ENCODE measurements around the gene LMBRD1. TPM values are rescaled to one million over a fixed set of nuclear protein-coding genes. Genes with fewer than 3 reads are reported as not detected.
"Not testable (repeated sequence)": the region's sequence is repeated elsewhere in the genome, so short reads cannot be mapped to it uniquely, and the experiment has no call there.

Gene LMBRD1
- total RNA-seq, 1 donor from 2014 or later = 11.9 TPM

DNA sequence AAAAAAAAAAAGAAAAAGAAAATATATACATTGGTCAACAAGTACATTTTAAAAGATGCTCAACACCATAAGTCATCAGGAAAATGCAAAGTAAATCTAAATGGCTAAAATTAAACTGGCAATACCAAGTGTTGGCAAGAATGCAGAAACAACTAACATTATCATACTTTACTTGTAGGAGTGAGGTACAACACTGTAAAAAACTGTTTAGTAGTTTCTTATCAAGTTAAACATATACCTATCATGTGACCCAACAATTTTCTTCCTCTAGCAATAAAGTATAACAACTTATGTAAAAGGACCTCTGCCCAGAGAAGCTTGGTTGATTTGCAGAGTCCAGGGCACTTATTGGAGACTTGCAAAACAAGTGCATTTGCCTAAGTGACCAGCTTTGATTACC, 40.4 kb downstream of the LMBRD1 start:
- DNase-seq (ENCODE audit: low read depth, low spot score) = no peak

DNA sequence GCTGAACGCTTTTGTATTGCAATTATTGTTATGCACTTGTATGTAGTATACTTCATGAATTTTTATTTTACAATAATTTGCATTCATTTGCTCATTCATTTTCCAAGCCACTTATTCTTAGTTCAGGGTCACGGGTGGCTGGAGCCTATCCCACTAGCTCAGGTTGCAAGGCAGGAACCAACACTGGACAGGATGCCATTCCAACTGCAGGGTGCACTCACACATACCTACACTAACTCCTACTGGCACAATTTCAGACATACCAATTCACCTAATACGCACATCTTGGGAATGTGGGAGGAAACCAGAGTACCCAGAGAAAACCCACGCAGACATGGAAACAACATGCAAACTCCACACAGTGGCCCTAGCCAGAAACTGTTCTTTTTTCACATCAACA, 61.8 kb downstream of the LMBRD1 start:
- DNase-seq (ENCODE audit: low read depth, low spot score) = no peak

DNA sequence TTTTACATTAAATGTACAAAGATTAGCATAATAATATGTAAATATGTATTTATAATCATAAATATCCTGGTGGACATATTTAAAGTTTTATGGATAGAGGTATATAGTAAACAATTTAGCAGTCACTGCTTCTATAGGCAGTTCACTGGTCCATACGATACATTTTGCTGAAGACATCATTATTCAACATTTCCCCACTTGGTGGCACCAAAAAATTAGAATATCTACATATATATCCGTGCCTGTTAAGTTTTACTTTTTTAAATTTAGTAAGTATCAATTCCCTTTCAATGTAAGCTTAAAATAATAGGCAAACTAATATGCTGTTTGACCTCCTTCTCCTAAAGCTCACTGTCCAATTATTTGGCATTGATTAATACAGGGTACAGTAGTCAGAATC, 64.2 kb downstream of the LMBRD1 start:
- no peak for DNase-seq (ENCODE audit: low read depth, low spot score)

DNA sequence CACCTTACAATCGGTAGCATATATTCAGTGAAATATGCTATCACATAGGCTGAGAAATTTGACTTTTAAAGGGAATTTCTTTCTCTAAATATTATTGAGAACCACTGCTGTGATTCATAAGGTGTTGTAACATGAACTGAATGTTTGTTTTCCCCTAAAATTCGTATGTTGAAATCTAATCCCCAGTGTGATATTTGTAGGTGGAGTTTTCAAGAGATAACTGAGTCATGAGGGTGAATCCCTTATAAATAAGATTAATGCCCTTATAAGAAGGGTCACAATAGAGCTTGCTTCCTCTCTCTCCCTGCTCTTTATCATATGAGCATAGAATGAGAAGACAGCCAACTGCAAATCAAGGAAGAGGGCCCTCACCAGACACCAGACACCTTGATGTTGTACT, 64.8 kb downstream of the LMBRD1 start:
- no peak for DNase-seq (ENCODE audit: low read depth, low spot score)

DNA sequence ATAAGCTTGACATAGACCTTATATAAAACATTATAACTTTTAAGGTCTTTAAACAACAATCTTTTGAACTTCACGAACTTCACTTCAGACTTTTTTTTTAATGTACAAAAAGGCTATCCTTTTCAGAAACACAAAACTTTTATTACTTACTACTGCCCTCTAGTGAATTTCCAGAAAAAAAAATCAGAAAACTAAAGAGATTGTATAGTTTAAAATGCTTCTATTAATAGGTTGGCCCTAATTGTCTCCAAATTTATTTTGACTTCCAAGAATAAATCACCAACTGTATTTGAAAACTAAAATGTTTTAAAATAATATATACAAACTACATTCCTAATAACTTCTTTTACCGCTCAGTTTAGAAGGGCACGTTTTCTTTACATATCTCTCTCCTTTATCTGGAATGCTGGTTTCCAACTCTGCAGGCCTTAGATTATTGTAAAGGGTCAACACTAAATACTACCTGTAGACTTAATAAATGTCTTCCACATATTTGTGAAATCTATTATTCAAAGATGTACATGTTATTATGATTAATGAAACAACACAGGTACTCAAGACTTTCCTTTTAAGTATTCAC, 66.8 kb downstream of the LMBRD1 start:
- DNase-seq (ENCODE audit: low read depth, low spot score) = no peak

DNA sequence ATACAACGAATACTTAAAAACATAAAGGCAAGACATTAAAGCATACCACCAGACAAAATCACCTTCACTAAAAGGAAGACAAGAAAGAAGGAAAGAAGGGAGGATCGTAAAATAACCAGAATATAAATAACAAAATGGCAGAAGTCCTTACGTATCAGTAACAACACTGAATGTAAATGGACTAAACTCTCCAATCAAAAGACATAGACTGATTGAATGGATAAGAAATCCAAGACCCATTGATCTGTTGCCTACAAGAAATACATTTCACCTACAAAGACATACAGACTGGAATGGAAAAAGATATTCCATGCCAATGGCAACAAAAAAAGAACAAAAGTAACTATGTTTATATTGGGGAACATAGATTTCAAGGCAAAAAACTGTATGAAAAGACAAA, 74.1 kb downstream of the LMBRD1 start:
- DNase-seq (ENCODE audit: low read depth, low spot score) = no peak

DNA sequence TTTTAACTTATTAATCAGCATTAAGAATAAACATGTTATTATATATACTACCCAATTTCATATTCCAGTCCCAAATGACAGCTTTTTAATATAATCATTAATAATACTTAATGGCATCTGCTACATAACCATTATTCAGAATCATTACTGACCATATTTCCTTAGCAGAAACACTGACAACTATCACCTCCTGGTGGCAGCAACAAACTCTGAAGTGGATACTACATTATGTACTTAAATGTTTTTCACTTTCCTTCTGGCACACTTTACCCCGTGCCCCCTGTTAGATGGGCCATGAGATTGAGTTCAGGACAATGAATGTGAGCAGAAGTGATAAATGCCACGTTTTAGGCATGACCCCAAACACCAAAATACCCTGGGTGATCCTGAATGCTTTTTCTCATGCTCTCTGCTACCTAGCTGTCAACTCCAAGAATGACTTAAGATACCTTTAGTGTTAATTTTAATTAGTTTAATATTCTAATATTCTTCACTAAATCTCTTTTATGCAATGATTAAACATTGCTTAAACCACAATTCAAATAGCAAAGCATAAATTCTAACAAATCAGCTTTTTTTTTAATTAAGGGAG, 77.1 kb downstream of the LMBRD1 start:
- DNase-seq (ENCODE audit: low read depth, low spot score) = no peak

DNA sequence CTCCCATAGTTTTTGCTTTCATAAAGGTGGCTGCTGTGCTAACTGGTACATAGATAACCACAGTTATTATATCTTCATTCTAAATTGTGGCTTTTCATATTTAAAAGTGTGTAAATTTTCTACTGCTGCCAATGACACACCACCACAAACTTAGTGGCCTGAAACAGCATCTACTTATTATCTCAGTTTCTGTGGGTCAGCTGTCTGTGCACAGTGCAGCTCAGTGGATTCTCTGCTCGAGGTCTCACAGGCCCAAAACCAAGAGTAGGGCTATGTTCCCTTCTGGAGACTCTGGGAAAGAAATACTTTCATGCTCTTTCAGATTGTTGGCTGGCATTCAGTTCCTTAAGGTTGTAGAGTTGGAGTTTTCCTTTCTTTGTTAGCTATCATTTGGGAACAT, 90.1 kb downstream of the LMBRD1 start:
- no peak for DNase-seq (ENCODE audit: low read depth, low spot score)

DNA sequence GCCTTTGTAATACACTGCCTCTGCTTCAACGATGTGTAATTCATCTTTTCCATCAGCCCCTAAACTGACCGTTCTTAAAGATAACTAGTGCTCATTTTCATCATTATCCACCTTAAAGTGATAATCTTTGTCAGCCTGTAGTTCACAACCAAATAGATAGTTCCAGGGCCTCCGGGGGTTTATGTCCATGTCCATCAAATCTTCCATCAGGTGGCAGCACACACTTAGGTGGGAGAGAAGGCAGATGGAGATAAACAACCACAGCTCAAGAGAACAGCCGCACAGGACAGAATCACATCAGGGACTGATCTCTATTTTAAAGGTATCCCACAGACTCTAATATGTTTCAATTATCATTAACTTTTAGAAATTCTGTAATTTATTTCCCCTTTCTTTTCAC, 90.9 kb downstream of the LMBRD1 start:
- no peak for DNase-seq (ENCODE audit: low read depth, low spot score)

DNA sequence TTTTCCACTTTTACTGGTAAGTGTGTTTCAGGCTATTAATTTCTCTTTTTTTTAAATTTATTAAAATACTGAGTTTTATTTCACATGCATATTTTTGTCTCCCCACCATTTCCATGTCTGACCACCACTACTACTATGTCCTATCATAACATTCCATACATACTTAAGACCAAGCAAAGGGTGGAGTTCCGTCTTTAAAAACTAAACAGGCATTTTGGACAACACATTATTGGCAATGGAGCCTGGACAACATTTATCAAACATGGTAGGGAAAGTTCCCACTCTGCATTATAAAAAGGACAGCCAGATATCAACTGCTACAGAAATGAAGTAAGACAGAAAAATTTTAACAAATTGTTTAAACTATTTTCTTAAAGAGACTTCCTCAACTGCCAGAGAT, 91.9 kb downstream of the LMBRD1 start:
- DNase-seq (ENCODE audit: low read depth, low spot score) = no peak

DNA sequence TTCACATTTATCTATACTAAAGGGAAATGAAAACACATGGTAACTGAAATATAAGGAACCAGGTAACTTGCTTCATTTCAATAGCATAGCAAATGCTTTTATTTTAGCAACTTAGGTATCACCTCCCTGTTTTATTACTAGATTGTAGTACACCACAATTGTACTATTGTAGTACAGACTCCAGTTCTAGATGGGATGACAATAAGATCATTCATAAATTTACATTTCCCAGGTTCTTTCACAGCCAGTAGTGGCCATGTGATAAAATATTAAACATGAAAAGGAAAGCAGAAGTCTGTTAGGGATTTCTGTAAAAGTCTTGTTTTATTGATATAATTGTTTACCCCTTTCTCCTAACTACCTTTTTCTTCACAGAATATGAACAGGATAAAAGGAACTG, 97.2 kb downstream of the LMBRD1 start:
- DNase-seq (ENCODE audit: low read depth, low spot score) = no peak

DNA sequence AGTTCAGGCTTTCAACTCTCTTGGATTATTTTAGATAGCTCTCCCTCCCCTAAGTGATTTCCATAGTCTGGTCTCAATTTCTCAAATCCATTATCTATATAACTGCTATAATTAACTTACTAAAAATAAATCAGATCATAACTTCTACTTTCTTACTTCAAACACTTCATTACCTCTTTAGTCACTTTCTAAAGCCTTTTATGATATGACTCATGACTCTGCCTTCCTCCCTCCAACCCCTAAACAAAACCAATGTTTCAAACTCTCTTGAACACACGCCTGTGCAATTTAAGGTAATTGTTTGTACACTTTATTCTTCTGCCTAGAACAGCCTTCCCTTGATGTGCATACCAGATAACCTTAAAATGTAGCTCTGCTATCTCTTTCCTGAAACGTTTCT, 100.5 kb downstream of the LMBRD1 start:
- no peak for DNase-seq (ENCODE audit: low read depth, low spot score)

DNA sequence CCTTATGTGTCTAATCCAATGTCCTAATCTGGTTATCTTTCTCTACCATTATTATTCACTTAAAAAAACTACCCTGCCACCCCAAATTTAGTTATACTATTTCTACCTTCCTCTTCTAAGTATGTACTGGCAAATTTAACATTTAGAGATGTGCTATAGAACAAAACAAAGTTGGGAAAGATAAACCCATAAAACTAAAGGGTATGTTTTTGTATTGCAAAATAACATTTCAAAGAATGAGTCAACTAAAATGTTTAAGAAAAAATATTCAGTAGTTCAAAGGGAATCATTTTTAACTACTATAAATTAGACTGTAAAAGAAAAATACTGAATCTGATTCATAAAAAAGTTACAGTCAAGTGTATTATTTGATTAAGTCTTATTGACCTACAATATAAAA, 103.0 kb downstream of the LMBRD1 start:
- DNase-seq (ENCODE audit: low read depth, low spot score) = no peak

DNA sequence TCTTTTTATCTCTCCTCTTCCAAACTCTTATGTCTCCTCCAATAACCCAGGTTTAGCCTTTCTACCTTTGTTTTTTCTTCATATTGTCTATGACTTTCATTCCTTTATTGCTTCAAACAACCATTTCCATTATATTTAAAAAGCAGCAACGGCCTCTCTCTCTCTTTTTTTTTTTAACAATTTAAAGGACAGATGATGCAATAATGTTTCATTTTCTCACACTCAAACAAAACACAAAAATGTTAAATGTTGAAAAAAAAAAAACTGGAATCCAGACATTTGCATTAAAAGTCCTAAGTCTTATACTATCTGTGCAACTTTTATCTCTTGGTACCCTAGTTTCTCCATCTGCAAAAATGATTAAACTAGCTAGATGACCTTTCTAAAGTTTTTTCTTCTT, 105.8 kb downstream of the LMBRD1 start:
- DNase-seq (ENCODE audit: low read depth, low spot score) = no peak

DNA sequence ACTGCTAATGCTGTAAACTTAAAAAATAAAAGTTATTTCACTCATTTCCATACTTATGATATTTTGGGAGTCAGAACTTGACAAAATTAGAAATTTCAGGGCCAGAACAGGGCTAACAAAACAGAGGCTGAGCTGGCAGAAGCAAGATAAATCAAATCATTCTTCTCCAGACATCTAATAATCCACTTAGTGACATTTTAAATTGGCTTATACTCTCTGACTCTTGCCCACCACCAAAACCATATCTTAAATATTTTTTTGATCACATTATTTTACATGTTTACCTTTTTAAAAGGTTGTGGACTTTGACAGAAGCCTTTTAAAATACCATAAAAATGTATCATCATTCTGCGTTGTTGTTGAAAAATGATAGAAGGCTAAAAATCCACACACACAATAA, 116.5 kb downstream of the LMBRD1 start:
- DNase-seq (ENCODE audit: low read depth, low spot score) = no peak

DNA sequence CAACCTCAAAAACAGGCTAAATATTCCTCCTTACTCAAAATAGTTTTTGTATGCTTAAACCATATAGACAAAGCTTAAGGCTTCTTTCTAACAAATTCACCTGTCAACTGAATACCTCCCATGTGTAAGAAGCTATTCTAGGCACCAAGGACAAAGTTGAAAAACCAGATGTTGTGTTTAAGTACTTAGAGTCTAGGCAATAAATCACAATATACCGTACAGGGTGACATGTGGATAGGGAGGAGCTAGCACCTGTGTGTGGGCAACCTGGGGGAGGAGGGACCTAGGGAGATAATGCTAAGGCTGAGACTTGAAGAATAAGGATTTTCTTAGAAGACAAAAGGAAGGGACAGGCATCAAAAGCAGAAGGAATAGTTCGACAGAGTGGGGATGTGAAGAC, 123.5 kb downstream of the LMBRD1 start:
- no peak for DNase-seq (ENCODE audit: low read depth, low spot score)

DNA sequence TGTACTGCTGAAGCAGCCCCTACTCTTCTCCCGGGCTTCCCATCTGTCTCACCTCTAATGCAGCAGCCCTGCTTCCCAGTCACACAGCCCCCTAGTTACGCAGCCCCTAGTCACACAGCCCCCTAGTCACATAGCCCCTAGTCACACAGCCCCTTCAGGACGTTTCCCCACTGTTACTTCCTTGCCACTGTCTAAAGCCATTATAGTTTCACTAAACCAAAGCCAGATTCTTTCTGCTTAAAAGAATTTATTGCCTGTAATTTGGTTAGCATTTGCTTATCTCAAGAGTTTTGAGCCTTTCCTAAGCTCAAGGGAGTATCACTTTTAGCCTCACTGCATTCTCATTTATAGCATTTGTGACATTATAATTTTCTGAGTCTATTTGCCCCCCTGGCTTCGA, 127.9 kb downstream of the LMBRD1 start:
- DNase-seq (ENCODE audit: low read depth, low spot score) = no peak

DNA sequence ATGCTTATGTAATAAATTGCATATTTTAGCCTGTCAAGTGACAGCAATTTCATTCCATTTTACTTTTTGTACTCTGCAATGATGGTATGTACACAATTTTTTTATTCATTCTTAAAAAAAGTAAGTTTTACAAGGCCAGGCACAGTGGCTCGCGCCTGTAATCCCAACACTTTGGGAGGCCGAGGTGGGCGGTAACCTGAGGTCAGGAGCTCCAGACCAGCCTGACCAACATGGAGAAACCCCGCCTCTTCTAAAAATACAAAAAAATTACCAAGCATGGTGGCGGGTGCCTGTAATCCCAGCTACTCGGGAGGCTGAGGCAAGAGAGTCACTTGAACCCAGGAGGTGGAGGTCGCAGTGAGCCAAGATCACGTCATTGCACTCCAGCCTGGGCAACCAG, 130.0 kb downstream of the LMBRD1 start:
- DNase-seq (ENCODE audit: low read depth, low spot score) = not testable (repeated sequence)

DNA sequence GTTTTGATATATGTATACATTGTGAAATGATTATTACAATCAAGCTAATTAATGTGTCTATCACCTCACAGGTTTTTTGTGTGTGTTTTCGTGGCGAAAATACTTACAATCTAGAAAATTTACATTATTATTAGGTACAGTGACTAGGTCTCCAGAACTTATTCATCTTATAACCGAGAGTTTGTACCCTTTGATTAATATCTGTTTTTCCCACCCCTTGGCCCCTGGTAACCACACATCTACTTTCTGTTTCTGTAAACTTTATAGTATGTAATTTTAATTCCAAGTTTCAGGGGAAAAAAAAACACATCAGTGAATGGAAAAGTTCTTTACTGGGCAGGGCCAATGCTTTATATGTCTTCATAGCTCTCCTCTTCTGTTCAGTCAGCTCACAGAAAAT, 131.4 kb downstream of the LMBRD1 start:
- DNase-seq (ENCODE audit: low read depth, low spot score) = no peak

DNA sequence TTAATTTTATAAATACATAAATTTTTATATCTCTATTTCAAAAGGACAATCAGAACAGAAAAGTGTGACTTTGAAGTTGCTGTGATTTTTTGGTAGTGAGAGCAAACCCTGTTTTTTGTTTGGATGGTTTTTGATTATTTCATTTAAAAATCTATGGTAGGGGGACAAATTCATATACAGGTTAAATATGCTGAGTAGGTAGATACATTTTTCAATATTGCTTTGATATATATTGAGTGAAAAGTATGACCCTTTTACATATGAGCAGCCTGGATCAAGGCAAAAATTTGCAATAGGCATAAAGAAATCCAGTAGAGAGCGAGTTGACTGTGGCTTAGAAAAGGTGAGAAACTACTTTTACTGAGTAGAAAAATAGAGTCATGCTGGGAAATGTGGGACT, 132.3 kb downstream of the LMBRD1 start:
- DNase-seq (ENCODE audit: low read depth, low spot score) = no peak

DNA sequence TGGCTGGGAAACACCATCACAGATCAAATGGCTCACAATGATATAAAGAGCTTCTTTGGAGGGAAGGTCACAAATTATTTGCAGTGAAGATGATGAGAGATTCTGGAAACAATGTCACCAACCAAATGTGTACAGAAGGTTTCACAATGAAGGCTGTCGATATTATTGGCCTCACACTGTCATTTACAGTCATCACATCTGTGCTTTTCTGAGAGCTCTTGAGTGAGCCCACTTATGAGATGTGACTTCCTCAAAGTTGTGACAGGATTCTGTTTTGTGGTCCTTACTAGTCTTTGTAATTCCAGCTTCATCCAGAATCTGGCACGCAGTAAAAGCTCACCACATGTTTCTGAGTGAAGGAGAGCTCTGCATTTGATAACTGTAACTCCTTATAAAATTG, 133.6 kb downstream of the LMBRD1 start:
- DNase-seq (ENCODE audit: low read depth, low spot score) = no peak

DNA sequence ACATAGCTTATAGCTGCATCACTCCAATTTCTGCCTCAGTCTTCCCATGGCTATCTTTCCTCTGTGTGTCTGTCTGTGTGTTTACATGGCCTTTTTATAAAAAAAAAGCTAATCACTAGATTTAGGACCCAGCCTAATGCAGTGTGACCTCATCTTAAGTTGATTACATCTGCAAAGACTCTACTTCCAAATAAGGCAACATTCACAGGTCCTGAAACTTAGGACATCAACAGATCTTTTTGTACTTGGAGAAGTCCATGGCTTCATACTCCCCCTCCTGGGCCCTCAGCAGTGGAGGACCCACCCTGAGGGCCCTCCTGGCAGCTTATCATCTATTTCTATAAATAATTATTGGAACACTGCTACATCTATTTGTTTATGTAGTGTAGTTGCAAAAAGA, 146.1 kb downstream of the LMBRD1 start:
- no peak for DNase-seq (ENCODE audit: low read depth, low spot score)

DNA sequence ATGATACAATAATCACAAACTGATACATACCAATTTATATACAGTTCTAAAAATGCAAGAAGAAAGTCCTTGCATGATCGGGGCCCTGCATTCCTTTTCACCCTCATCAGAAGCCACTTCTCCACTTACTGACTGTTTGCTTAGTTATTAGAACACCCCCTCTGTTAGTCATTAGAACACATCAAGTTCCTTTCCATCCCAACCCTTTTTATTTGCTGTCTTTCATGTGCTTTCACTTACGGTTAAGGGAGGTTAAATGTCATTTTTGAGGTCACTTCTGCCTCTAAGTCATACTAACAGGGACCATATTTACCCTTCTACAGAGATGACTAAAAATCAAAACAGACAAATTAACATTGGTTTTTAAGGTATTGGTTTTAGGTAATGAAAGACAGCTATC, 149.1 kb downstream of the LMBRD1 start:
- no peak for DNase-seq (ENCODE audit: low read depth, low spot score)

DNA sequence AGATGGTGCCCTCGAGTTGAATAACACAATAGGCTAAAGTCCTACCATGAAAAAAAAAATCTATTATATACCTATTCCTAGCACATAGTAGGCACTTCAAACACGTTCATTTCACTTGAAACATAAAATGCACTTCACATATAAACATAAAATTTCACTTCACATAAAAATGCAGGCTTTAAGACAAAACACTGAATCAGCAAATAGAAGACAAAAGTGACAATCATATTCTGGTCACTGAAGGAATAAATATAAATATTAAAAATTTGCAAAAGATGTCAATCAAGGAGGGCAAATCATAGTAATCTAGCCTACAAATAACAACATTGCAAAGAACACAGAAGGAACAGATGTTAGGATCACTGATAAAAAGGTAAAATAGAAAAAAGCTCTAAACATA, 153.1 kb downstream of the LMBRD1 start:
- no peak for DNase-seq (ENCODE audit: low read depth, low spot score)
